Right atrium auricular region (tissue), 2 donors: ENCODE data around the gene SENP5. TPM values are rescaled to one million over a fixed set of nuclear protein-coding genes. Genes with fewer than 3 reads are reported as not detected.

Source experiments
- DNase-seq: peaks from one replicate; pipeline ENCODE4 v3.0.0-alpha.2; 2019; ENCODE audit warnings: low spot score
- H3K27ac ChIP-seq, 2 donors: fragments of 200-600 bp; sonication (generic); 1 replicate in 1 of 2; 2 replicates in 1 of 2; pipeline ENCODE4 v1.5.1; 2016 to 2019
- H3K27me3 ChIP-seq, 2 donors: fragments of 200-600 bp; sonication (generic); one replicate each; pipeline versions ENCODE4 v1.5.1 to v1.6.0; 2017 to 2019
- H3K36me3 ChIP-seq: fragments of 200-600 bp; sonication (generic); one replicate; pipeline ENCODE4 v1.5.1; 2016
- H3K4me1 ChIP-seq, 2 donors: fragments of 200-600 bp; sonication (generic); one replicate each; pipeline versions ENCODE4 v1.5.1 to v1.6.0; 2017 to 2019
- H3K4me3 ChIP-seq, 2 donors: fragments of 200-600 bp; sonication (generic); 1 replicate in 1 of 2; 2 replicates in 1 of 2; pipeline ENCODE4 v1.5.1; 2017 to 2019; ENCODE audit warnings: mild to moderate bottlenecking in 1 of 2, moderate library complexity in 1 of 2
- H3K9me3 ChIP-seq, 2 donors: fragments of 200-600 bp; sonication (generic); one replicate each; pipeline ENCODE4 v1.5.1; 2019
- total RNA-seq, 2 donors: library from RNA; depleted of rRNA; stranded (reverse); fragments of >200 nt; gene quantifications; one replicate each; pipeline ENCODE4 v1.1.0, GENCODE V29; 2016
- TF ChIP-seq, protein P1 (sequence below), 2 donors: fragments of 200-600 bp; sonication (generic); IDR thresholded peaks; one replicate each; pipeline ENCODE4 v1.5.1; 2019; ENCODE audit warnings: antibody characterized with exemption in 2 of 2

The SENP5 gene
- total RNA-seq, 2 donors from 2014 or later = 18.7 to 22.1 TPM

DNA sequence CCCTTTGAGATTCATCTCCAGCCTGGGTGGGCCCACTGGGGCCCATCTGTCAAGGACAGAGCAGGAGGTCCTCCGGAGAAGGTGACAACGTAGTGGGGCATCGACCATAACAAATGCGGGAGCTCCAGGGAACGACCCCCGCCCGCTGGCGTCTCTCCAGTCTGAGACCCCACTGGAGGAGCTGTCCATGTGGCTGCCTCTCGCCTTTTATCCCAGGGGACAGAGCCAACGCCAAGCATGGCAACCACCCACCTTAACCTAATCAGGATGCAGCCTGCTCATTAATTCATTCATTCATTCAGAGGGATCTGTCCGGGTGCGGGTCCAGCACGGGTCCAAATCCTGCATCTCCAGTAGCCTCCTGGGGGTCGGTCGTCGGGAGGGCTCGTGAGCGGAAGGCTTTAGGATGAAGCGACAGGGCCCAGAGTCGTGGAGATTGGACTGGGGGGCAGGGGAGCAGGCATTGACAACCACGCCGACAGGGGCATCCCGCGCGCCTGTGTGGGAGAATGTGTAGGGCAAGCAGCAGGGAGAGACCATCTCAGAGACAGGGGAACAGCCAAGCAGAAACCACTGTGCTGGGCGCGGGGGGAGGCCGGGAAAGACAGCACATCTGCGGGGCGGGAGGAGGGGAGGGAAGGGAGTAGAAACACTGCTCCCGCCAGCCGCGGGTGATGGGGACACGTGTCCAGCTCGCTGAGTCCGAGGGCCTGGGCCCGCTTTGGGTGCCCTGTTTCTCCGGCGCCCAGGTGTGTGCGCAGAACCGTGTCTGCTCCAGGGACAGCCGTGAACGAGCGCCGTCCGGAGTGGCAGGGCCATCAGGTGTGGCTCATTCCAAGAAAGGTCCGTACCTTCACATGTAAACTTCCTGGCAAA is 99.0 kb downstream of the SENP5 start:
- no peaks in the 10 kb centered on the region for H3K27me3 ChIP-seq
- TF ChIP-seq, protein P1, sequence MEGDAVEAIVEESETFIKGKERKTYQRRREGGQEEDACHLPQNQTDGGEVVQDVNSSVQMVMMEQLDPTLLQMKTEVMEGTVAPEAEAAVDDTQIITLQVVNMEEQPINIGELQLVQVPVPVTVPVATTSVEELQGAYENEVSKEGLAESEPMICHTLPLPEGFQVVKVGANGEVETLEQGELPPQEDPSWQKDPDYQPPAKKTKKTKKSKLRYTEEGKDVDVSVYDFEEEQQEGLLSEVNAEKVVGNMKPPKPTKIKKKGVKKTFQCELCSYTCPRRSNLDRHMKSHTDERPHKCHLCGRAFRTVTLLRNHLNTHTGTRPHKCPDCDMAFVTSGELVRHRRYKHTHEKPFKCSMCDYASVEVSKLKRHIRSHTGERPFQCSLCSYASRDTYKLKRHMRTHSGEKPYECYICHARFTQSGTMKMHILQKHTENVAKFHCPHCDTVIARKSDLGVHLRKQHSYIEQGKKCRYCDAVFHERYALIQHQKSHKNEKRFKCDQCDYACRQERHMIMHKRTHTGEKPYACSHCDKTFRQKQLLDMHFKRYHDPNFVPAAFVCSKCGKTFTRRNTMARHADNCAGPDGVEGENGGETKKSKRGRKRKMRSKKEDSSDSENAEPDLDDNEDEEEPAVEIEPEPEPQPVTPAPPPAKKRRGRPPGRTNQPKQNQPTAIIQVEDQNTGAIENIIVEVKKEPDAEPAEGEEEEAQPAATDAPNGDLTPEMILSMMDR (IDR thresholded peaks at IDR 0.05) = no peak
- no peak overlapping the region for H3K27ac ChIP-seq
- no peak overlapping the region for H3K4me3 ChIP-seq
- DNase-seq = no peak
- H3K36me3 ChIP-seq = no peaks in the 10 kb centered on the region
- H3K4me1 ChIP-seq = peaks cover 0 to 14% of the 10 kb centered on the region in 2 donors
- H3K9me3 ChIP-seq = no peaks in the 10 kb centered on the region

DNA sequence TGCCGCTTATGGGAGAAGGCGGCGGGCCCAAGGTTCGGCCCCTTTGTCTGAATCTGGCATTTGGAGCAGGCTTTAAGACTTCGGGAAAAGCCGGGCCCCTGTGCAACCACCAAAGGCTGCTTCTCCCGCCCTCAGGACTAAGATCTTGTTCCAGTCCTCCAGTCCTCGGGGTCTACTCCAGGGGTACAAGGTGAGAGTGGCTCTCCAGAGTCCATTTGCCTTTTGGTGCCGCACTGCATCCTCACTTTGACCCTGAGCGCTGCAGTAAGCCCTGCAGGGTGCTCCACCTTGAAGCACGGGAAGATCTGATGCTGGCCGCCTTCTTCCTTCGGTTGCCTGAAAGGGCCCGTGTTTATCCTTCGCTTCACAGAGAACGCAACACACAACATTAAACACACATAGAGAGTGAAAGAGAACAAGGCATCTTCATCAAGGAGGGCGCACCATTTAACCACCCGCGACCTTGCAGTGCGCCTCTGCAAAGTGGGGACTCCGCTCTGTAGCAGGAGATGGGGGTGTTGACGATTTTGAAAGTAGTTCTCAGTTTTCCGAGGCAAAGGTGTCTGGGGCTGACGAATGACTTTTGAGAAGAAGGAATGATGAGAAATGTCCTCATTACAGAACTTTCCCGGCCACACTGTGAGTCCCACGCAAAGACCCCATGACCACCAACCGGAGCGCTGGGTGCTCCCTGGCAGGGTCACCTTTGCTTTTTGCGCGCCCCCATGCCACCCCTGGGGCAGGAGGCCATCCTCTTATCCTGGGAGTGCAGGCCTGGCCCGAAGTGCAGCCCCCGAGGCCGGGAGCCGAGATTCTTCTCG is 99.9 kb downstream of the SENP5 start:
- peaks cover 0 to 14% of the 10 kb centered on the region in 2 donors for H3K4me1 ChIP-seq
- H3K36me3 ChIP-seq = no peaks in the 10 kb centered on the region
- H3K9me3 ChIP-seq = no peaks in the 10 kb centered on the region
- H3K27me3 ChIP-seq = no peaks in the 10 kb centered on the region
- TF ChIP-seq, protein P1 (IDR thresholded peaks at IDR 0.05) = no peak
- H3K27ac ChIP-seq = no peak overlapping the region
- DNase-seq = no peak
- H3K4me3 ChIP-seq = peak overlapping the region; percentile 62 to 87

- Histone ChIP-seq H3K4me3 (peak within 1 kb of the TSS; percentile 62 to 87), H3K36me3 (no peaks in the 10 kb centered on the region), H3K27ac (peak within 1 kb of the TSS; percentile 68 to 82), H3K27me3 (no peaks in the 10 kb centered on the region), H3K9me3 (no peaks in the 10 kb centered on the region), H3K4me1 (peaks cover 0 to 14% of the 10 kb centered on the region in 2 donors)
- TF ChIP-seq, protein P1 (IDR thresholded peaks at IDR 0.05) = no peak
- no peak for DNase-seq
Observed at GRCh38 chr3:196968233-196969133, 100.8 kb downstream of the SENP5 start, which contains the start of gene PIGZ. PIGZ (minus strand) TSS chr3:196968833; CDS start chr3:196952031, 16,802 bp downstream.

GRCh38 chr3:196969134-196969659 is 101.5 kb downstream of the SENP5 start:
- Histone ChIP-seq H3K9me3 (no peaks in the 10 kb centered on the region), H3K4me3 (peak overlapping the region; percentile 62 to 87), H3K4me1 (peaks cover 0 to 14% of the 10 kb centered on the region in 2 donors), H3K36me3 (no peaks in the 10 kb centered on the region), H3K27me3 (no peaks in the 10 kb centered on the region), H3K27ac (peak overlapping the region; percentile 68 to 82)
- TF ChIP-seq, protein P1 (IDR thresholded peaks at IDR 0.05) = no peak
- DNase-seq = no peak
